Measurements from ENCODE around the gene DAB2.

GRCh38 chr5:39379693-39380092 is 45.1 kb downstream of the DAB2 start:
- no peak for TF ChIP-seq CTCF (IDR thresholded peaks at IDR 0.05; ENCODE audit: low read depth, low read length, missing input control)
- TF ChIP-seq MAX (IDR thresholded peaks at IDR 0.05), result no peak
- no peak for TF ChIP-seq EGR1 (IDR thresholded peaks at IDR 0.05; ENCODE audit: low read depth in 2 of 2)
- TF ChIP-seq ZBTB33 (IDR thresholded peaks at IDR 0.05), result no peak
- no peak for TF ChIP-seq REST (IDR thresholded peaks at IDR 0.05)
- no peak for TF ChIP-seq RAD21 (IDR thresholded peaks at IDR 0.05)
- TF ChIP-seq SP1 (IDR thresholded peaks at IDR 0.05), result no peak
- TF ChIP-seq GABPA (IDR thresholded peaks at IDR 0.05 in 1 of 2, conservative IDR thresholded peaks at IDR 0.05 in 1 of 2), result no peak
- no peak for TF ChIP-seq YY1 (IDR thresholded peaks at IDR 0.05)
- TF ChIP-seq RXRA (IDR thresholded peaks at IDR 0.05), result no peak
- TF ChIP-seq JUND (IDR thresholded peaks at IDR 0.05), result no peak

All from liver (tissue), 3 donors.